ENCODE data around the gene EIF4G3.

GRCh38 chr1:20882837-20883236, 293.9 kb downstream of the EIF4G3 start:
- TF ChIP-seq CTCF (IDR thresholded peaks at IDR 0.05): no peak
- no peak for TF ChIP-seq POLR2A (IDR thresholded peaks at IDR 0.05)
